ENCODE measurements around the gene SPATA19. TPM values are rescaled to one million over a fixed set of nuclear protein-coding genes. Genes with fewer than 3 reads are reported as not detected.

The SPATA19 gene
- total RNA-seq, 4 donors from 2014 or later = 0.94 TPM; not detected in 3

GRCh38 chr11:133835593-133836548 lies 9.4 kb downstream of the SPATA19 start:
- Histone ChIP-seq H3K4me1 (no peaks in the 10 kb centered on the region), H3K9me3 (no peaks in the 10 kb centered on the region), H3K27ac (no peak overlapping the region), H3K36me3 (no peaks in the 10 kb centered on the region), H3K27me3 (no peaks in the 10 kb centered on the region), H3K4me3 (replicated peaks in 1 of 3) (no peak overlapping the region)
- intact Hi-C loops (cut with DNase I) = no loop called here
- TF ChIP-seq POLR2A (IDR thresholded peaks at IDR 0.05) = no peak
- TF ChIP-seq CTCF (IDR thresholded peaks at IDR 0.05) = no peak
- WGBS, 2 donors = 63 to 67% methylated on average over 12 of the region's 12 CpGs
- no peak for DNase-seq

- peak; percentile 39 to 51 for DNase-seq
- Histone ChIP-seq H3K4me3 (replicated peaks in 1 of 3) (no peak overlapping the region), H3K9me3 (no peaks in the 10 kb centered on the region), H3K36me3 (no peaks in the 10 kb centered on the region), H3K4me1 (no peaks in the 10 kb centered on the region), H3K27ac (no peak overlapping the region), H3K27me3 (no peaks in the 10 kb centered on the region)
- TF ChIP-seq POLR2A (IDR thresholded peaks at IDR 0.05) (no peak), CTCF (IDR thresholded peaks at IDR 0.05) (peak in 4 of 6 experiments; percentile 32 to 86 (median 58))
- 37 to 46% methylated on average over 11 of the region's 11 CpGs for WGBS, 2 donors
- intact Hi-C loops (cut with DNase I) = loop anchor here (5.0 kb wide), 1 partner anchor 753 kb away; no protein-coding TSS in a partner anchor
Observed at GRCh38 chr11:133834682-133835592, 10.4 kb downstream of the SPATA19 start.

GRCh38 chr11:133833898-133834681 lies 11.2 kb downstream of the SPATA19 start:
- Histone ChIP-seq H3K27me3 (no peaks in the 10 kb centered on the region), H3K27ac (no peak overlapping the region), H3K9me3 (no peaks in the 10 kb centered on the region), H3K4me1 (no peaks in the 10 kb centered on the region), H3K36me3 (no peaks in the 10 kb centered on the region), H3K4me3 (replicated peaks in 1 of 3) (no peak overlapping the region)
- DNase-seq = no peak
- intact Hi-C loops (cut with DNase I) = loop anchor here (5.0 kb wide), 1 partner anchor 752 kb away; no protein-coding TSS in a partner anchor
- TF ChIP-seq CTCF (IDR thresholded peaks at IDR 0.05) (no peak), POLR2A (IDR thresholded peaks at IDR 0.05) (no peak)
- 85 to 89% methylated on average over 15 to 17 of the region's 17 CpGs for WGBS, 2 donors

DNA sequence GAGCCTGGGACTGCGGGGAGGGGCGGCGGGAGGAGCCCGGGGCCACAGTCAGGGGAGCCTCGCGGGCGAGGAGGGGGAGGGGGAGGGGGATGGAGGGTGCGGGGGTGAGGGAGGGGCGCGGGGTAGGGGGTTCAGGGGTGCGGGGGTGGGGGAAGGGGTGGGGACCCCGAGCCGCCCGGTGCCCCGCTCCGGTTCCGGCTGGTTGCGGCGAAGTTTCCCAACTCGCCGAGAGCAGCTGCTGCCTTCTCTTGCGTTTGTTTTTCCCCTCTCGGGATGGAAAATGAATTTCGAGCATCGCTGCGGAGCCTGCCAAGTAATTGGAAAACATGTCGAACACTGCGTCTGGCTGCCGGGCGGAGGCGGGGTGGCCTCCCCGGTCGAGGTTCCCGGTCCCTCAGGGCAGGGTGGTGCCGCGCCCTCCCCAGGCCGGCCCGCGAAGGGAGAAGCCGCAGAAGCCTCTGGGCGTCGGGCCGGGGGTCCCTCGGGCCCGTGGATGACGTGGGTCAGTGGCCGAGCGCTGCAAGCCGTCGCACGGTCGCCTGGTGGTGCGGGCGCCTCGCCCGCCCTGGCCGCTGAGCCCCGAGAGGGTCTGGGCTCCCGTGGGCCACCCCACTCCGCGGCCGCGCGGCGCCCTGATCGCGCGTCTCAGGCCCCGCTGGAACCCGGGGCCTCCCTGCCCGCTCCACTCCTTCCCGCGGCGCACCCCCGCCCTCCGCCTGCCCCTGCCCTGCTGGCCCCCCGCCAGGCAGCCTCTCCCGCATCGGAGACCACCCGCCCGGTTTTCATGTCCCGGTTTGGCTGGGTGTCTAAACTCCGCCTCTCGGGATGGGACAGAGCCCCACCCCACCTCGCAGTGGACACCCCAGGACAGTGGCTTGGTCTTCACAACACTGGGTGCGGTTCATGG lies 12.1 kb downstream of the SPATA19 start:
- Histone ChIP-seq H3K4me3 (replicated peaks in 1 of 3) (no peak overlapping the region), H3K4me1 (no peaks in the 10 kb centered on the region), H3K27me3 (no peaks in the 10 kb centered on the region), H3K27ac (no peak overlapping the region), H3K36me3 (no peaks in the 10 kb centered on the region), H3K9me3 (no peaks in the 10 kb centered on the region)
- 79 to 88% methylated on average over 67 to 76 of the region's 86 CpGs for WGBS, 2 donors
- DNase-seq = no peak
- intact Hi-C loops (cut with DNase I) = loop anchor here (5.0 kb wide), 1 partner anchor 751 kb away; no protein-coding TSS in a partner anchor
- TF ChIP-seq CTCF (IDR thresholded peaks at IDR 0.05) (no peak), POLR2A (IDR thresholded peaks at IDR 0.05) (no peak)
